GM12878 (cell line): Measurements from ENCODE around the gene BTBD7. TPM values are rescaled to one million over a fixed set of nuclear protein-coding genes. Genes with fewer than 3 reads are reported as not detected.

Experiments used
- ATAC-seq: fragments of 200-7000 bp; cut with Tn5 transposase; 3 replicates; pipeline ENCODE4 v1.9.1; 2020; ENCODE audit warnings: mild to moderate bottlenecking, moderate library complexity
- BruUV-seq: library from RNA; stranded (reverse); fragments of 400-500 nt; replicated peaks from 2 replicates; lab custom pipeline; 2021; lab: Mats Ljungman, UMichigan
- CTCF ChIA-PET: fragments of 300-600 bp; sonication (Branson Sonifier 250); formaldehyde crosslinking; extraction: SDS; loops from one replicate; lab custom pipeline; 2021; ENCODE audit warnings: inconsistent platforms; lab: Yijun Ruan, JAX
- POLR2A ChIA-PET: fragments of 350-600 bp; formaldehyde crosslinking; extraction: SDS; loops from one replicate; lab custom pipeline; 2021; ENCODE audit warnings: inconsistent platforms; lab: Charles Lee
- RAD21 ChIA-PET: fragments of 300-600 bp; sonication (Branson Sonifier 250); formaldehyde crosslinking; loops from one replicate; lab custom pipeline; 2023; ENCODE audit warnings: antibody characterized with exemption; ENCODE audit not compliant: unreplicated experiment; lab: Charles Lee
- SMC1A ChIA-PET: fragments of 300-600 bp; sonication (Branson Sonifier 250); formaldehyde crosslinking; loops from one replicate; lab custom pipeline; 2023; ENCODE audit not compliant: unreplicated experiment, uncharacterized antibody; lab: Charles Lee
- DNase-seq: peaks from one replicate; pipeline ENCODE4 v3.0.0-alpha.2; 2011; ENCODE audit warnings: low read depth, low spot score
- FAIRE-seq: peaks from 3 replicates; lab custom pipeline; 2011; peaks lifted over from hg19 to GRCh38; lab: Jason Lieb, UNC
- H2AFZ ChIP-seq: 2 replicates; pipeline ENCODE4 v1.6.0; 2011; ENCODE audit warnings: low read depth, low read length, control low read depth; ENCODE audit not compliant: control insufficient read depth
- H3K27ac ChIP-seq: 2 replicates; pipeline ENCODE4 v1.5.1; 2011; ENCODE audit warnings: control low read depth; ENCODE audit not compliant: control insufficient read depth, insufficient read depth
- H3K27me3 ChIP-seq, 2 experiments: replicated peaks in 1 of 2; 2 replicates each; pipeline versions ENCODE4 v1.6.0 to v1.6.1; 2011; ENCODE audit warnings: low read length in 1 of 2; ENCODE audit not compliant: control insufficient read depth in 2 of 2, insufficient read depth in 2 of 2
- H3K36me3 ChIP-seq, 2 experiments: 2 replicates each; pipeline ENCODE4 v1.5.1; 2011; ENCODE audit warnings: low read length in 1 of 2; ENCODE audit not compliant: control insufficient read depth in 2 of 2, insufficient read depth in 2 of 2
- H3K4me1 ChIP-seq: 2 replicates; pipeline ENCODE4 v1.6.1; 2011; ENCODE audit warnings: mild to moderate bottlenecking, low read length, moderate library complexity, mixed read lengths; ENCODE audit not compliant: control insufficient read depth, insufficient read depth
- H3K4me2 ChIP-seq: 2 replicates; pipeline ENCODE4 v1.6.0; 2011; ENCODE audit warnings: control low read depth; ENCODE audit not compliant: control insufficient read depth, insufficient read depth
- H3K4me3 ChIP-seq: fragments of 200-600 bp; sonication (generic); 2 replicates; pipeline ENCODE4 v1.5.1; 2016
- H3K79me2 ChIP-seq: 2 replicates; pipeline ENCODE4 v1.6.0; 2011; ENCODE audit warnings: low read length; ENCODE audit not compliant: control insufficient read depth, insufficient read depth
- H3K9ac ChIP-seq: 2 replicates; pipeline ENCODE4 v1.8.0; 2011; ENCODE audit warnings: low read length, control low read depth, mixed read lengths; ENCODE audit not compliant: control insufficient read depth, insufficient read depth
- H3K9me3 ChIP-seq: replicated peaks from 3 replicates; pipeline ENCODE4 v1.5.1; 2011; ENCODE audit warnings: mild to moderate bottlenecking, low read length; ENCODE audit not compliant: control insufficient read depth, insufficient read depth
- H4K20me1 ChIP-seq: 2 replicates; pipeline ENCODE4 v1.6.0; 2011; ENCODE audit not compliant: control insufficient read depth, insufficient read depth
- ATF7 ChIP-seq: fragments of 450-650 bp; IDR thresholded peaks from 2 replicates; pipeline ENCODE4 v1.6.1; 2016; ENCODE audit warnings: low read depth, mild to moderate bottlenecking
- BCLAF1 ChIP-seq: fragments of 450-650 bp; IDR thresholded peaks from 2 replicates; pipeline ENCODE4 v1.6.1; 2017; ENCODE audit warnings: antibody characterized with exemption, mild to moderate bottlenecking, moderate library complexity
- ELK1 ChIP-seq: IDR thresholded peaks from 2 replicates; pipeline ENCODE4 v1.6.1; 2012; ENCODE audit warnings: low read depth, low read length, improper control_type of control experiment
- RELB ChIP-seq: fragments of 450-650 bp; IDR thresholded peaks from 2 replicates; pipeline ENCODE4 v1.6.1; 2017; ENCODE audit warnings: low read depth, mild to moderate bottlenecking, moderate library complexity
- SUPT20H ChIP-seq: IDR thresholded peaks from 2 replicates; pipeline ENCODE4 v1.6.1; 2011; ENCODE audit warnings: low read depth, mild to moderate bottlenecking, low read length, moderate library complexity, borderline replicate concordance; ENCODE audit not compliant: control insufficient read depth
- WGBS: methylation state at CpG from one replicate; pipeline ENCODE4 v1.1.6; 2016; ENCODE audit warnings: low lambda C conversion rate; ENCODE audit not compliant: insufficient replicate concordance, insufficient coverage; ENCODE audit errors: missing lambda C conversion rate; 5-methylcytosine and 5-hydroxymethylcytosine counted together
- in situ Hi-C: fragments of 300-500 bp; cut with MboI; formaldehyde crosslinking; loops from 9 replicates; pipeline ENCODE4 v1.14.3; 2018; ENCODE audit warnings: mixed read lengths
- intact Hi-C: fragments of 100-400 bp; cut with micrococcal nuclease; formaldehyde crosslinking; loops from one replicate; pipeline ENCODE4 v1.14.2; 2022; ENCODE audit not compliant: unreplicated experiment
- polyA plus RNA-seq, 11 experiments: library from polyadenylated mRNA; depleted of rRNA in 4 of 11; unstranded in 6 of 11; stranded (reverse) in 5 of 11; fragments of >200 nt; fragmentation: Nextera tagmentation in 4 of 11; fragmentation: Illumina TruSeq in 1 of 11; extraction: Ambion mirVana in 4 of 11; extraction: Trizol in 1 of 11; gene quantifications; 1 replicate in 1 of 11; 2 replicates in 10 of 11; pipeline versions ENCODE4 v1.2.1 to v1.2.3, GENCODE V29; 2011 to 2016; ENCODE audit warnings: inconsistent platforms in 2 of 11, missing spikeins in 2 of 11, low read depth in 1 of 11
- total RNA-seq, 4 experiments: library from RNA; depleted of rRNA in 3 of 4; stranded (reverse); fragments of >200 nt in 3 of 4; fragmentation: Illumina TruSeq in 1 of 4; extraction: Trizol in 1 of 4; gene quantifications; 2 replicates each; pipeline versions ENCODE4 v1.2.1 to v1.2.3, GENCODE V29; 2013 to 2021

Gene BTBD7
- total and polyA plus RNA-seq, 10 of the 15 experiments (the other 5 are each of a cell fraction or from before 2014, with no cell fraction given) = 3.6 to 17.0 (median 9.6) TPM

- H3K9ac ChIP-seq = no peak overlapping the region
- no peak overlapping the region for H3K4me2 ChIP-seq
- TF ChIP-seq ATF7 (no peak), BCLAF1 (no peak), ELK1 (no peak), SUPT20H (no peak), RELB (no peak)
- intact Hi-C loops = no loop called here
- 50% methylated on average over 17 of the region's 17 CpGs for WGBS
- no peaks in the 10 kb centered on the region for H4K20me1 ChIP-seq
- H3K79me2 ChIP-seq = no peaks in the 10 kb centered on the region
- no peaks in the 10 kb centered on the region for H3K27me3 ChIP-seq
- H3K9me3 ChIP-seq = no peaks in the 10 kb centered on the region
- in situ Hi-C loops = loop anchor here (25.0 kb wide), 1 partner anchor 305 kb away; no protein-coding TSS in a partner anchor
- no peaks in the 10 kb centered on the region; the same call in 1 of the 2 replicates for H3K4me1 ChIP-seq
- no TSS peak for BruUV-seq
- no peak for DNase-seq
- ChIA-PET RAD21 (interaction anchor here (1.1 to 1.3 kb wide), 2 partner anchors 68 to 119 kb away, joined by 3 read pairs; no protein-coding TSS in a partner anchor), POLR2A (interaction anchor here (1.4 kb wide), 1 partner anchor 308 kb away, joined by 3 read pairs; no protein-coding TSS in a partner anchor), CTCF (interaction anchor here (0.9 to 3.9 kb wide), 5 partner anchors 13 to 390 kb away, joined by 3 to 17 read pairs (median 3); partner anchors contain the start of genes GON7 and UBR7), SMC1A (interaction anchor here (2.2 to 5.5 kb wide), 2 partner anchors 302 to 316 kb away, joined by 7 to 25 read pairs; no protein-coding TSS in a partner anchor)
- peaks cover 4 to 5% of the 10 kb centered on the region in 2 experiments; a peak in 2 of 4 replicates for H3K36me3 ChIP-seq
- no peak for ATAC-seq
- FAIRE-seq = no peak
- H3K27ac ChIP-seq = no peak overlapping the region
- H2AFZ ChIP-seq = no peak overlapping the region
- no peak overlapping the region for H3K4me3 ChIP-seq
These were observed 100.7 kb downstream of the BTBD7 start for GRCh38 chr14:93232159-93232558.
